Glutamatergic neuron (in vitro differentiated cells): ENCODE results near the gene CLDN7. TPM values are rescaled to one million over a fixed set of nuclear protein-coding genes. Genes with fewer than 3 reads are reported as not detected.

ENCODE experiments used
- DNase-seq: peaks from one replicate; pipeline ENCODE4 v3.0.0; 2022
- H3K27ac Mint-ChIP-seq: one replicate; pipeline ENCODE4 v1.8.0; 2020; ENCODE audit warnings: mild to moderate bottlenecking, mixed read lengths, inconsistent platforms; ENCODE audit not compliant: unreplicated experiment
- H3K27me3 Mint-ChIP-seq: one replicate; pipeline ENCODE4 v1.8.0; 2020; ENCODE audit warnings: mild to moderate bottlenecking, moderate library complexity, mixed read lengths, inconsistent platforms; ENCODE audit not compliant: unreplicated experiment
- H3K36me3 Mint-ChIP-seq: one replicate; pipeline ENCODE4 v1.8.0; 2020; ENCODE audit warnings: mild to moderate bottlenecking, mixed read lengths, inconsistent platforms; ENCODE audit not compliant: unreplicated experiment
- H3K4me1 Mint-ChIP-seq: one replicate; pipeline ENCODE4 v1.8.0; 2020; ENCODE audit warnings: mild to moderate bottlenecking, low read depth, mixed read lengths, inconsistent platforms; ENCODE audit not compliant: unreplicated experiment
- H3K4me3 Mint-ChIP-seq: one replicate; pipeline ENCODE4 v1.8.0; 2020; ENCODE audit warnings: mild to moderate bottlenecking, mixed read lengths, inconsistent platforms; ENCODE audit not compliant: unreplicated experiment
- H3K9me3 Mint-ChIP-seq: one replicate; pipeline ENCODE4 v1.8.0; 2020; ENCODE audit warnings: mild to moderate bottlenecking, moderate library complexity, mixed read lengths, inconsistent platforms; ENCODE audit not compliant: unreplicated experiment
- total RNA-seq: library from RNA; stranded (reverse); fragmentation: NEBNext Ultra II Directional; extraction: Animal tissue kit (Norgen Biotek cat#: 25700); gene quantifications from one replicate; pipeline ENCODE4 v1.2.1, GENCODE V29; 2021; ENCODE audit not compliant: unreplicated experiment
- TF ChIP-seq, protein P1 (sequence below): fragments of 200-600 bp; sonication (generic); IDR thresholded peaks from one replicate; pipeline ENCODE4 v1.5.0; 2021; ENCODE audit not compliant: partially characterized antibody, unreplicated experiment

Gene CLDN7
- total RNA-seq, 1 donor from 2014 or later = 0.44 TPM

DNA sequence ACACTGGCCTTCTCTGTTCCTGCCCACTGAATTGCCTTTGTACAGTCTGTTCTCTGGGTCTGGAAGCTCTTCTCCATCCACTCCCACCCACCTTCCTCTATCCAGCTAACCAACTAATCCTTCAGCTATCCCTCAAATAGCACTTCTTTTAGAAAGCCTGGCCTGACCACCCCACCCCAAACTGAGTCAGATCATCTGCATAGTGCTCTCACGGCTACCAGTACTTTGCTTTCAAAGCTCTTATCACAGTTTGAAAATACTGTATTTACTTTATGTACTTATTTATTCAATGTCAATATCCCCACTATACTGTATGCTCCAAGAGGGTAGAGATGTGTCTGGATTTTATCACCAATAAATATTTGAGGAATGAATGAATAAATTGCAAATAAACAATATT is 4.5 kb upstream of the CLDN7 start:
- Mint-ChIP-seq H3K9me3 (peaks cover 5% of the 10 kb centered on the region), H3K27ac (no peak overlapping the region), H3K4me3 (no peak overlapping the region), H3K36me3 (peaks cover 4% of the 10 kb centered on the region), H3K4me1 (peaks cover 5% of the 10 kb centered on the region), H3K27me3 (peaks cover 21% of the 10 kb centered on the region)
- TF ChIP-seq, protein P1, sequence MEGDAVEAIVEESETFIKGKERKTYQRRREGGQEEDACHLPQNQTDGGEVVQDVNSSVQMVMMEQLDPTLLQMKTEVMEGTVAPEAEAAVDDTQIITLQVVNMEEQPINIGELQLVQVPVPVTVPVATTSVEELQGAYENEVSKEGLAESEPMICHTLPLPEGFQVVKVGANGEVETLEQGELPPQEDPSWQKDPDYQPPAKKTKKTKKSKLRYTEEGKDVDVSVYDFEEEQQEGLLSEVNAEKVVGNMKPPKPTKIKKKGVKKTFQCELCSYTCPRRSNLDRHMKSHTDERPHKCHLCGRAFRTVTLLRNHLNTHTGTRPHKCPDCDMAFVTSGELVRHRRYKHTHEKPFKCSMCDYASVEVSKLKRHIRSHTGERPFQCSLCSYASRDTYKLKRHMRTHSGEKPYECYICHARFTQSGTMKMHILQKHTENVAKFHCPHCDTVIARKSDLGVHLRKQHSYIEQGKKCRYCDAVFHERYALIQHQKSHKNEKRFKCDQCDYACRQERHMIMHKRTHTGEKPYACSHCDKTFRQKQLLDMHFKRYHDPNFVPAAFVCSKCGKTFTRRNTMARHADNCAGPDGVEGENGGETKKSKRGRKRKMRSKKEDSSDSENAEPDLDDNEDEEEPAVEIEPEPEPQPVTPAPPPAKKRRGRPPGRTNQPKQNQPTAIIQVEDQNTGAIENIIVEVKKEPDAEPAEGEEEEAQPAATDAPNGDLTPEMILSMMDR = no peak
- DNase-seq = no peak

DNA sequence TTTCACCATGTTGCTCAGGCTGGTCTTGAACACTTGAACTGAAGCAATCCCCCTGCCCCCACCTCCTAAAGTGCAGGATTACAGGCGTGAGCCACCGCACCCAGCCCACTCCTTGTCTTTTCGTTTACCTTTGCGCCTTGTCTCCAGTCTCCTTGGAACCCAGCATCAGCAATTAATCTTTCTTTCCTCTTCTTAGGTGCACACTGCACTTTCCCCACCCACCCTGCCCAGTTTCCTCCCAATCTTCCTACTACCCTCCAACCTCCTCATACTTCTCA is 1.5 kb upstream of the CLDN7 start:
- TF ChIP-seq, protein P1 = no peak
- Mint-ChIP-seq H3K27me3 (peaks cover 19% of the 10 kb centered on the region), H3K4me3 (no peak overlapping the region), H3K27ac (no peak overlapping the region), H3K36me3 (peaks cover 4% of the 10 kb centered on the region), H3K9me3 (peaks cover 3% of the 10 kb centered on the region), H3K4me1 (peaks cover 5% of the 10 kb centered on the region)
- DNase-seq = no peak

DNA sequence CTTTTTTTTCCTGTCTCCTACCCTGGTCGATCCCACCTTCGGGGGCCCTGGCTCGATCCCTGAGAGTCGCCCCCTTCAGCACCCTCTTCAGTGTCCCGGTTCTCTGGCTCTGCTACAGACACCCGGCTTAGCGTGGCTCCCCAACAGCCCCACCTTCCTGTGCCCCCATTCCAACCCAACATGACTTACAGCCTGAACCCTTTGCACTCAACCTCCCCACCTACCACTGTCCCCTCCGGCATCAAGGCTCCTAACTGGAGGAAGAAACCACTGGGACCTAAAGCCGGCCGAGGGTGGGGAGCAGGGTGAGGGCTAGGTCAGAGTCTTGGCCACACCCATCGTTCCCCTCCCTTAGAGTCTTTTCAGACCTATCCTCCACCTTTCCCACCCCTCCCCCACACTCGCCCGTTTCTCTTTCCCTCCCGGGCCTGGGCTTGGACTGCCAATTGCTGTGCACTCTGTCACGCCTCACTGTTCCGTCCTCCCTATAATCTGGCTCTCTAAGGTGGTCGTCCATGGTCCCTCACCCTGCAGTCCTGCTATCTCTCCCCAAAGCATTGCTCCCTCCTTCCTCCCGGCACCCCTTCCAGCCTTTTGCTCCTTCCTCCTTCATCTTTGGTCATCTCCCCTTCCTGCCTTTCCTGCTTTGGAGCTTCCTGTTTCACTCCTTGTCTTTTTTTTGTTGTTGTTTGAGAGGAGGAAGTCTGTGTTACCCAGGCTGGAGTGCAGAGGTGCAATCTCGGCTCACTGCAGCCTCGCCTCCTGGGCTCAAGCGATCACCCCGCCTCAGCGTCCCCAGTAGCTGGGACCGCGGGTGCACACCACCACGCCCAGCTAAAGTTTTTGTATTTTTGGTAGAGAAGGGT is 890 bp upstream of the CLDN7 start:
- Mint-ChIP-seq H3K9me3 (peaks cover 3% of the 10 kb centered on the region), H3K4me1 (peaks cover 5% of the 10 kb centered on the region), H3K4me3 (peak overlapping the region; percentile 65), H3K36me3 (peaks cover 4% of the 10 kb centered on the region), H3K27ac (no peak overlapping the region), H3K27me3 (peaks cover 19% of the 10 kb centered on the region)
- TF ChIP-seq, protein P1 = no peak
- no peak for DNase-seq

DNA sequence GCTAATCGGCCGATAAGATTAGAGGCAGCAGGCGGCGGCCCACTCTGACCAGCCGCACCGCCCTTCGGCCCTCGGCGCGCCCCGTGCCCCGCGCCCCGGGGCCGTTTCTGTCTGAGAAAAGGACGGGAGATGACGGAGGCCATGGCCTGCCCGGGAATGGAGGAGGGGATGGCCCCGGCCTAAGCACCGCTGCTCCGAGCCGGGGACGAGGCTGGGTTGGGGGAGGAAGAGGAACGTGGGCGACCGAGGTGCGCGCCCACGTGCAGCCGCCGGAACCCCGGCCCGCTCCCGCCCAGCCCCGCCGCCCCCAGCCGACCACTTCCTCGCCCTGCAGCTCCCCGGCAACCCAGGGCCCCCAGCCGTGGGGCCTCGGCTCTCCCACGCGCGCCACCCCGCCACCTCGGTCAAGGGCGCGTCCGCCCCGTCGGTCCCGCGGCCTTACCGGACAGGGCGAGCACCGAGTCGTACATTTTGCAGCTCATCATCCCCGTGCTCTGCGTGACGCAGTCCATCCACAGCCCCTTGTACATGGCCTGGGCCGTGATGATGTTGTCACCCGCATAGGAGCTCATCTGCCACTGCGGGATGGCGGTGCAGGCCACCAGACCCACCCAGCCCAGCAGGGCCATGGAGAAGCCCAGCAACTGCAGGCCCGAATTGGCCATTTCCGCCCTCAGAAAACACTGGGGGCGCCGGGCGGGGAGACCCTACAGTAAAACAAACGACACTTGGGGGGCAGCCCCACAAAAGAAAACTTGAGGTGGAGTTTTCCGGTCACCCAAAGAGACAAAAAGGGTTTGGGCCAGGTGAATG is 693 bp downstream of the CLDN7 start:
- peaks cover 5% of the 10 kb centered on the region for H3K4me1 Mint-ChIP-seq
- H3K27ac Mint-ChIP-seq = no peak overlapping the region

More for the DNA sequence above, 693 bp downstream of the CLDN7 start:
- H3K27me3 Mint-ChIP-seq = peaks cover 17% of the 10 kb centered on the region
- peaks cover 5% of the 10 kb centered on the region for H3K9me3 Mint-ChIP-seq
- H3K36me3 Mint-ChIP-seq = peaks cover 4% of the 10 kb centered on the region
- no peak for DNase-seq
- TF ChIP-seq, protein P1 = no peak
- H3K4me3 Mint-ChIP-seq = peak overlapping the region; percentile 52
